ENCODE measurements around the gene TEX13C.

DNA sequence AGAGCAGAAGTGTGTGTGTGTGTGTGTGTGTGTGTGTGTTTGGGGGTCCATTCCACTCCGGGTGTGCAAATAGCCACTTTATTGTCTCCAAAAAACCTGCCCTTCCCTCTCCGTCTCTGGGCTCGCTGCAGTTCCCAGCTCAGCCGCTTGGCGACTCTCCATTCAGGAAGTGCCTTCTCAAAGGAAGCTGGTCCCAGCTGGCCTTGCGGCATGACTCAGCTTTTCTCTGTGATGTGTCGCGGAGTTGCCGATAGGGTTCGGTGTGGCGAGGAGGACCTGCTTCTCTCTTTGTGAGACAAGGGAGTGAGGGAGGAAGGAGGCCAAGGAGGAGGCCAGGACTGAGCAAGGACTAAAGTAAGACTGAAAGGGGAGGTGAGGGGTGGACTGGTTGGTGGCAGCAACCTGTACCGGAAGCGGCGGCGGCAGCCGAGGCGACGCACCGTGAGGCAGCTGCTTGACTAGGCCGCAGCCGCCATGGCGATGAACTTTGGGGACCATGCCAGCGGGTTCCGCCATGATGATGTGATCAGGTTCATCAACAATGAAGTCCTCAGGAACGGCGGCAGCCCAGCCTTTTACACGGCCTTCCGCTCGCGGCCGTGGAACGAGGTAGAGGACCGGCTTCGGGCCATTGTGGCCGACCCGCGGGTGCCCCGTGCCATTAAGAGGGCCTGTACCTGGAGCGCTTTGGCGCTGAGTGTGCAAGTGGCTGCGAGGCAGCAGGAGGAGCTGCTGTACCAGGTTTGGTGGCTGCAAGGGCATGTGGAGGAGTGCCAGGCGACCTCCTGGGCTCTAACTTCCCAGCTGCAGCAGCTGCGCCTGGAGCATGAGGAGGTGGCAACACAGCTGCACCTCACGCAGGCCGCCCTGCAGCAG, at the start of gene TEX13C:
- TF ChIP-seq CTCF (IDR thresholded peaks at IDR 0.05; ENCODE audit: control extremely low read depth in 1 of 3, insufficient read depth in 1 of 3, low read depth in 1 of 3, low read length in 3 of 3) (no peak), ATF2 (IDR thresholded peaks at IDR 0.05; ENCODE audit: low read length) (no peak), GABPA (IDR thresholded peaks at IDR 0.05; ENCODE audit: borderline replicate concordance, insufficient read depth, low read length) (no peak), EZH2 (IDR thresholded peaks at IDR 0.05; ENCODE audit: low read depth, low read length, severe bottlenecking) (no peak), TAF1 (IDR thresholded peaks at IDR 0.05; ENCODE audit: low read depth, low read length) (no peak)

Data from H1 (cell line).